Measurements from ENCODE around the gene HMCES. TPM values are rescaled to one million over a fixed set of nuclear protein-coding genes. Genes with fewer than 3 reads are reported as not detected.

The HMCES gene, protein sequence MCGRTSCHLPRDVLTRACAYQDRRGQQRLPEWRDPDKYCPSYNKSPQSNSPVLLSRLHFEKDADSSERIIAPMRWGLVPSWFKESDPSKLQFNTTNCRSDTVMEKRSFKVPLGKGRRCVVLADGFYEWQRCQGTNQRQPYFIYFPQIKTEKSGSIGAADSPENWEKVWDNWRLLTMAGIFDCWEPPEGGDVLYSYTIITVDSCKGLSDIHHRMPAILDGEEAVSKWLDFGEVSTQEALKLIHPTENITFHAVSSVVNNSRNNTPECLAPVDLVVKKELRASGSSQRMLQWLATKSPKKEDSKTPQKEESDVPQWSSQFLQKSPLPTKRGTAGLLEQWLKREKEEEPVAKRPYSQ
- 10 to 100 TPM; 66.6 to 84.3 TPM for total RNA-seq

DNA sequence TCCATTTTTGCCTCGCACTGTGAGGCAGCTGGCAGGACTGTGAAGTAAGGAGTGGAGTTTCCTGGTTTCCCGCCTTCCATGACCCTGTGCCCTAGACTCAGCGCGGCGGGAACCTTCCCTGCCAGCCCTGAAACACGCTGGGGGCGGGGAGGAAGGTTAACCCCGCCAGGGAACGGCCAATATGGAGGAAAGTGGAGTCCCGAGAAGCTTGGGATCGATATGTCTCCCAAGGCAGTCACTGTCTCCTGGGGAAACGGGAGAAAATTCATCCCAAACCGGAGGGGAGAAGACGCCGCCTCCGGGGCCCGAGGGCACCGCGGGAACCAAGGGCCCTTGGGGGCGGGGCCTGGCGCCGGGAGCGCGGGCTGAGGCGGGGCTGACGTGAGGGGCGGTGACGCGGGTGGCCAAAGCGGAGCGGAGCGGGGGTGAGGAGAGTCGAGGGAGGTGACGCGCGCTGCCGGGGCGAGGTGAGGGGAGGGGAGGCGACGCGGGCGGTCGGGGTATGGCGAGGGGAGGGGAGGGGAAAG is at the start of gene HMCES:
Gene HMCES (plus strand): TSS at position 432 of the 527 bp plus-strand sequence. CDS start 863 bp downstream, outside the sequence.
- Mint-ChIP-seq H3K27me3 (ENCODE audit: low read depth) (no peaks in the 10 kb centered on the region), H3K4me1 (ENCODE audit: low read depth) (peaks cover 67% of the 10 kb centered on the region), H3K27ac (peak within 1 kb of the TSS; percentile 95), H3K36me3 (ENCODE audit: insufficient read depth in 2 of 2) (peaks cover 18 to 23% of the 10 kb centered on the region in 2 donors), H3K9me3 (no peaks in the 10 kb centered on the region), H3K4me3 (peak within 1 kb of the TSS; percentile 91 to 93)
- ATAC-seq (replicated peaks in 1 of 2) (peak; percentile 92), DNase-seq (peak; percentile 96 to 98)

DNA sequence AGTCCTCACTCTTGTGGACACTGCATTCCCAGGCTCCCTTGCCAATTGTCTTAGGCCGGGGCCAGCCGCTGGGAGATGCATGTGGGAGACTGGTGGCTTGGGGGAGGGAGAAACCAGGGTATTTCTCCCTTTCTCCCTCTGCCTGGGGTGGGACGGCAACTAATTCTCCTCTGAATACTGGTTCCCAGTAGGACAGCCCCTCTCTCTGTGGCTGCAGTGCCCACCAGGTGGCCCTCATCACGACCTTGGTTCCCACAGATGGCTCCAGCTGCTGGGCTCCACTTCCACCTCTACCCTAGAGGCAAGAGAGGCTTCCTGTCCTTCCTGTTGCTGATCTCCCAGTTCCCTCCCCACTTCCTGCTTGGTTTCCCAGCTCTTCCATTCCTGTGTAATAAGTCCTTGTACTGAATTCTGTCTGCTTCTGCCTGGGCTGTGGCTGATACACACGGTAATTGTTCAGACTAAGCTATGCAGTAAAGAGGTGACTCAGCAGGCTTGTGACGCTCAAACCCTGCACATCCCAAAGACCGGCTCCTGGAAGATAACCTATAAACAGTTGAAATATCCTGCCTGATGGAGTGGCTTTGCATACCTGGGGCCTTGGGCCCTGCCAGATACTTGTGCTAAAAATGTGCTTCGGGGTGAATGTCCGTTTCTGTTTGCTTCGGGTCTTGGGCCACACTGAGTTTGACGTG is 49.6 kb upstream of the HMCES start:
- no peak for DNase-seq
- Mint-ChIP-seq H3K9me3 (no peaks in the 10 kb centered on the region), H3K4me3 (no peak overlapping the region), H3K27me3 (ENCODE audit: low read depth) (no peaks in the 10 kb centered on the region), H3K27ac (no peak overlapping the region), H3K4me1 (ENCODE audit: low read depth) (peaks cover 63% of the 10 kb centered on the region), H3K36me3 (ENCODE audit: insufficient read depth in 2 of 2) (no peaks in the 10 kb centered on the region)
- no peak for ATAC-seq (replicated peaks in 1 of 2)

DNA sequence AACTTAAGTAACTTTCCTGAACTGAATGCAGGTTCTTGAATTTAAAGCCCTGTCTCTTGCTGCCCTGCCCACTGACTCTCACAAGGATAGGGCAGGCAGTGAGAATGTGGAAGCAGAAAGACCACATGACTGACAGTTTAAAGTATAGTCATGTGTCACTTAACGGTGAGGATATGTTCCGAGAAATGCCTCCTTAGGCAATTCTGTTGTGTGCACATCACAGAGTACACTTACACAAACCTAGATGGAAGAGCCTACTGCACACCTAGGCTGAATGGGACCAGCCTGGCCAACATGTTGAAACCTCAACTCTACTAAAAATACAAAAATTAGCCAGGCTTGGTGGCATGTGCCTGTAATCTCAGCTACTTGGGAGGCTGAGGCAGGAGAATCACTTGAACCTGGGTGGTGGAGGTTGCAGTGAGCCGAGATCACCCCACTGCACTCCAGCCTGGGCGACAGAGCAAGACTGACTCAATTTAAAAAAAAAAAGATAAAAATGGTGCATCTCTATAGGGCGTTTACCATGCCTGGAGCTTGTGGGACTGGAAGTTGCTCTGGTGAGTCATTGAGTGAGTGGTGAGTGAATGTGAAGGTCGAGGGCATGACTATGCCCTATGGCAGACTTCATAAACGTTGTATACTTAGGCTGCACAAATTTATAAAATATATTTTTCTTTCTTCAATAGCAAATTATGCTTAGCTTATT is 48.2 kb upstream of the HMCES start:
- Mint-ChIP-seq H3K27me3 (ENCODE audit: low read depth) (no peaks in the 10 kb centered on the region), H3K27ac (peak overlapping the region; percentile 41), H3K4me1 (ENCODE audit: low read depth) (peaks cover 55% of the 10 kb centered on the region), H3K9me3 (no peaks in the 10 kb centered on the region), H3K36me3 (ENCODE audit: insufficient read depth in 2 of 2) (no peaks in the 10 kb centered on the region), H3K4me3 (peak overlapping the region; percentile 18 to 22)
- peak; percentile 56 to 74 for DNase-seq
- ATAC-seq (replicated peaks in 1 of 2), result peak; percentile 96

DNA sequence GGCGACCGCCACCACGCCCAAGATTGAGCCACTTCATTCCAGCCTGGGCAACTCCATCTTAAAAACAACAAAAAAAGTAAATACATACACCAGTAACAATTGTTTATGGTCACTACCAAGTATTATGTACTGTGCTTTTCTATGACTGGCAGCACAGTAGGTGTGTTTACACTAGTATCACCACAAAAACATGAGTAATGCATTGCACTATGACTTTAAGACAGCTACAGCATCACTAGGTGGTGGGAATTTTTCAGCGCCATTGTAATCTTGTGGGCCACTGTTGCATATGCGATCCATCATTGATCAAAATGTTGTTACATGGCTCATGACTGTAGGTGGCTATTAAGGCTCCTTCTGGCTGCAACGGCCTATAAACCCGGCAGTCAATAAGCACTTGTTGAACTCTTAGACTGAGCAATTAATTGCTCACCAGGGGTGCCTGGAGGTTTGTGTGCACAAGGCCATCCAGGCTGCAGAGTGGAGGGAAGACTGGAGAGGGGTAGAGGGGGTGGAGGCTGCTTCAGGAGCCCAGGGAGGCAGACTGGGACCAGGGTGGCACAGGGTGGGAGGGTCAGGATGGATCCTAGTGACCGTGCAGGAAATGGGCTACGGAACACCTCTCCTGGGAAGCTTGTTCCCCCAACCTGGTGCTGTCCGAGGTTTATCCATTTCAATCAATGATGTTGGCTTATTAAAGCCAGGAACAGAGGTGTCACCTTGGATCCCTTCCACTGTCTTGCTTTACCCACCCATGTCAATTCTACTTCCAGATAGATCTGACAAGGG is 47.1 kb upstream of the HMCES start:
- Mint-ChIP-seq H3K4me3 (peak overlapping the region; percentile 41 to 64), H3K36me3 (ENCODE audit: insufficient read depth in 2 of 2) (no peaks in the 10 kb centered on the region), H3K27ac (peak overlapping the region; percentile 90), H3K4me1 (ENCODE audit: low read depth) (peaks cover 51% of the 10 kb centered on the region), H3K9me3 (no peaks in the 10 kb centered on the region), H3K27me3 (ENCODE audit: low read depth) (no peaks in the 10 kb centered on the region)
- peak; percentile 26 to 31 for DNase-seq
- ATAC-seq (replicated peaks in 1 of 2), result peak; percentile 67

DNA sequence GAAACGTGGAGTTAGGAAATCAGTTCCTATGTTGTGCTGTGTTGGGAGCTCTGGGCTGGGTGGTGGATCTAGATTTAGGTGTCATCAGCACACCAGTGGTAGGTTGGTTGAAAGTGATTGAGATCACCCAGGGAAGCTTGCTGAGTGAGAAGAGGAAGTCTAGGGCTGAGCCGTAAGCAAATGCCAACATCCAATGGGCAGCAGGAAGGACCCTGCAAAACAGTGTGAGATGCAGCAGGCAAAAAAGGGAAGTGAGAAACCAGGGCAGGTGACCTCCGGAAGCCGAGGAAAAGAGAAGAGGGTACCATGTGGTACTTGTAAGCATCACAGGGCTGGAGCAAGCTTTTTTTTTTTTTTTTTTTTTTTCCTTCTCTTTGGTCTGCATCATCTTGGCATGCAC is 45.1 kb upstream of the HMCES start:
- Mint-ChIP-seq H3K36me3 (ENCODE audit: insufficient read depth in 2 of 2) (no peaks in the 10 kb centered on the region), H3K27ac (no peak overlapping the region), H3K4me3 (no peak overlapping the region), H3K9me3 (no peaks in the 10 kb centered on the region), H3K27me3 (ENCODE audit: low read depth) (no peaks in the 10 kb centered on the region), H3K4me1 (ENCODE audit: low read depth) (peaks cover 53% of the 10 kb centered on the region)
- ATAC-seq (replicated peaks in 1 of 2), result no peak
- DNase-seq, result no peak

DNA sequence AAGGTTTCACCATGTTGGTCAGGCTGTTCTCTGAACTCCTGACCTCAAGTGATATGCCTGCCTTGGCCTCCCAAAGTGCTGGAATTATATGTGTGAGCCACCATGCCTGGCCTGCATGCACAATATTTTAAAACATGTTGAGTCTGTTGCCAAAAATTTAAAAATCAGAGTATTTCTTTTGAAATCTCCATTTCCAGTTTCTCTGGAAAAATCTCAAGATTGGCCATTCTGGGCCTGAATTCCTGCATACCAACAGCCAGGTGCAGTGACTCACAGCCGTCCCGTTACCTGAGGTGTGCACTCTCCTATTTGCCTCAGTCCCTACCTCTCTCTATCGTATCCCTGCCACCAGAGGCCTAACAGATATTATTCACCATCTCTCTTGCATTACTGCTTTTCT is 44.2 kb upstream of the HMCES start:
- H3K9me3 Mint-ChIP-seq, result no peaks in the 10 kb centered on the region
- H3K27ac Mint-ChIP-seq, result no peak overlapping the region
- ATAC-seq (replicated peaks in 1 of 2) (no peak), DNase-seq (no peak)
- peaks cover 0 to 3% of the 10 kb centered on the region in 2 donors for H3K36me3 Mint-ChIP-seq (ENCODE audit: insufficient read depth in 2 of 2)
- H3K27me3 Mint-ChIP-seq (ENCODE audit: low read depth), result no peaks in the 10 kb centered on the region
- H3K4me3 Mint-ChIP-seq, result no peak overlapping the region
- peaks cover 56% of the 10 kb centered on the region for H3K4me1 Mint-ChIP-seq (ENCODE audit: low read depth)

DNA sequence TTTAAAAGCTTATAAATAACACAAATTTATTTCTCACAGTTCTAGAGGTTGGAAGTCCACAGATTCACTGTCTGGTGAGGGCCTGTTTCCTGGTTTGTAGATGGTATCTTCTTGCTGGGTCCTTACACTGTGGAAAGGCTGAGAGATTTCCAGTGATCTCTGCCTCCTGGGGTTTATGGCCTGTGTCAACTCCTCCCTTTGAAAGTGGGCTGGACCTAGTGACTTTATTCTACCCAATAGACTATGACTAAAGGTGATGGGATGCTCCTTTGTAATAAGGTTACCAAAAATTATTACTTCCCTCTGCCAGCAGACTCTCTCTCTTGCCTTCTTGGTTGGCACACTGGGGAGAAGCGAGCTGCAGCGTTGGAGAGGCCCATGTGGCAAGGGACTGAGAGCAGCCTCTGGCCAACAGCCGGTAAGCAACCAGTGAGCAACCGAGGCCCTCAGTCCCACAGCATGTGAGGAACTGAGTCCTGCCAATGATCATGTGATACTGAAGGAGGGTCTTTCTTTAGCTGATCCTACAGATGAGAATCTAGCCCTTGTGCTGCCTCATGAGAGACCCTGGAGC is 43.2 kb upstream of the HMCES start:
- H3K27me3 Mint-ChIP-seq (ENCODE audit: low read depth), result no peaks in the 10 kb centered on the region
- peaks cover 54% of the 10 kb centered on the region for H3K4me1 Mint-ChIP-seq (ENCODE audit: low read depth)
- H3K27ac Mint-ChIP-seq, result no peak overlapping the region
- no peaks in the 10 kb centered on the region for H3K9me3 Mint-ChIP-seq
- no peak for ATAC-seq (replicated peaks in 1 of 2)
- H3K36me3 Mint-ChIP-seq (ENCODE audit: insufficient read depth in 2 of 2), result peaks cover 0 to 3% of the 10 kb centered on the region in 2 donors
- no peak overlapping the region for H3K4me3 Mint-ChIP-seq
- DNase-seq, result no peak

DNA sequence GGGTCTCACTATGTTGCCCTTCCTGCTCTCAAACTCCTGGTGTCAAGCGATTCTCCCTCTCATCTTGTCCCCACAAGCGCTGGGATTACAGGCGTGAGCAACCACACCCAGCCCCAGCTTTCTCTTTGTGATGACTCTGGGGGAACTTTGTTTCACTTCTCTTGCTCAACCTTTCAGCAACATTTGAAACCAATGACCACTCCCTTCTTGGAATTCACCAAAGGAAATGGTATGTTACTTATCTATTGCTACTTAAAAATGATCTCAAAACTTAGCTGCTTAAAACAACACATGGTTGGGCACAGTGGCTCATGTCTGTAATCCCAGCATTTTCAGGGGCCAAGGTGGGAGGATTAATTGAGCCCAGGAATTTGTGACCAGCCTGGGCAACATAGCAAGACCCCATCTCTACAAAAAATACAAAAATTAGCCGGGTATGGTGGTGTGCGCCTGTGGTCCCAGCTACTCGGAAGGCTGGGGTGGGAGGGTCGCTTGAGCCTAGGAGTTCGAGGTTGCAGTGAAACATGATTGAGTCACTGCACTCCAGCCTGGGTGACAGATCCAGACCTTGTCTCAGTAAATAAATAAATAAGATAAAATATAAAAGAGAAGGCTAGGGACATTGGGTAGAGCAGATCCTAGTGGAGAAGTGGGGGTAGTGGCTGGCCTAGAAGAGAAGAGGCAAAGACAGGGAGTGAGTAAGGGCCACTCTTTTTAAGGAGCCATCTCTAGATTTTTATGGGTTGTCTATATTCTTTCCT is 39.5 kb upstream of the HMCES start:
- peaks cover 29% of the 10 kb centered on the region for H3K4me1 Mint-ChIP-seq (ENCODE audit: low read depth)
- no peaks in the 10 kb centered on the region for H3K27me3 Mint-ChIP-seq (ENCODE audit: low read depth)
- H3K36me3 Mint-ChIP-seq (ENCODE audit: insufficient read depth in 2 of 2), result peaks cover 0 to 3% of the 10 kb centered on the region in 2 donors
- ATAC-seq (replicated peaks in 1 of 2), result peak; percentile 85 to 91
- peaks cover 0 to 1% of the 10 kb centered on the region in 2 donors for H3K9me3 Mint-ChIP-seq
- DNase-seq, result peak; percentile 53 to 56
- H3K27ac Mint-ChIP-seq, result peak overlapping the region; percentile 79
- H3K4me3 Mint-ChIP-seq, result peak overlapping the region; percentile 68 to 69

DNA sequence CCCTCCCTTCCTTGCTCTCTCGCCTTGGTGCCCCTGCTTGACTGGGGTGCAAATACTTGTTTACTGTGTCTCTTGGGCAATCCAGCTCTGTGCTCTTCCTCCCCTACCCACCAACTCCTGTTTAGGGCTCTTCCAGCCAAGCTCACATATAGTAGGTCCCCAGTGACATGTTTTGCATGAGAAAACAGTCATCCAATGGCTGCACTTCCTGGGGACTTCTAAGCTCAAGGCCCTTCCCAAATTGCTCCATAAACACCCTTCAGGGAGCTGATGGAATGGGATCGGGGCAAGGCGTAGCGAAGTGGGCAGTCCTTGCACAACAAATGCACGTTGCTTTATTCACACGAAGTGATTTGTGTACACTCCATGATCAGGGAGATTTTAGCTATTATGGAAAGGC is 38.7 kb upstream of the HMCES start:
- Mint-ChIP-seq H3K9me3 (peaks cover 0 to 1% of the 10 kb centered on the region in 2 donors), H3K27me3 (ENCODE audit: low read depth) (no peaks in the 10 kb centered on the region), H3K36me3 (ENCODE audit: insufficient read depth in 2 of 2) (peaks cover 0 to 3% of the 10 kb centered on the region in 2 donors), H3K4me1 (ENCODE audit: low read depth) (peaks cover 29% of the 10 kb centered on the region), H3K4me3 (peak overlapping the region; percentile 9 to 47), H3K27ac (no peak overlapping the region)
- no peak for DNase-seq
- no peak for ATAC-seq (replicated peaks in 1 of 2)

DNA sequence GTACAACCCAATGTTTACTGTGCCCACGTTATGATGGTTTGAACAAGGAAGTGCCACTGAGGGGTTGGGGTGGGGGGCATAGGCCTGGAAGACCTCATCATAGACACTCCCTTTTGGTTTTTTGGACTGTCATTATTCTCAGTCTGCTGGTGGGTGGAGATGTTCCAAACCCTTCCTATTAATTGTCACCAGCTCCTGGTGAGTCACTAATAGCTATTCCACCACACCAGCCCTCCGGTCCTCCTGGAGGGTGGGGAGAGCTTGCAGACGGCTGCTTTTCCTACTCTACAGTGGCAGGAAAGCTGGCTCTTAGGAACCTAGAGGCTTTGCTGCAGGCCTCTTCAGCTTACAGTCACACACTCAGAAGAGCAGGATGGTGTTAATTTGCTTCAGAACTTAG is 38.2 kb upstream of the HMCES start:
- Mint-ChIP-seq H3K27ac (no peak overlapping the region), H3K27me3 (ENCODE audit: low read depth) (no peaks in the 10 kb centered on the region), H3K4me3 (no peak overlapping the region), H3K4me1 (ENCODE audit: low read depth) (peaks cover 33% of the 10 kb centered on the region), H3K36me3 (ENCODE audit: insufficient read depth in 2 of 2) (peaks cover 0 to 3% of the 10 kb centered on the region in 2 donors), H3K9me3 (peaks cover 0 to 1% of the 10 kb centered on the region in 2 donors)
- no peak for DNase-seq
- ATAC-seq (replicated peaks in 1 of 2), result no peak

DNA sequence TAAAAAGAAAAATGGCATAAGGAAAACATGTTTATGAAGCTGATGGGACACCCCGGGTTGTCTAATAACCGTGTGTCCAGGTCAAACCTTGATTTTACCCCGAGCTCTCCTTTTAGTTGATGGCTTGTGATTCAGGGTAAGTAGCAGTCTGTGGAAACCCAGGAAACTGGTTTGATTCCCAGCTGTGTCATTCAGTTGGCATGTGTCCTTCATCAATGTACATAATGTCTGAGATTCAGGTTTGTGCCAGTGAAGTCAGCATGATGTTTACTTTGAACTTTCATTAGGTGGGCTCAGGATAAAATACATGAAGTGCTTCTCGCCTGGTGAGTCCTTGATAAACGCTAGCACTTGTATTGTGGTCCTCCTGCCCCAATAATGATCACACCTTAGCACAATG is 33.5 kb upstream of the HMCES start:
- Mint-ChIP-seq H3K36me3 (ENCODE audit: insufficient read depth in 2 of 2) (peaks cover 2% of the 10 kb centered on the region in 2 donors), H3K4me1 (ENCODE audit: low read depth) (peaks cover 33% of the 10 kb centered on the region), H3K27ac (no peak overlapping the region), H3K27me3 (ENCODE audit: low read depth) (no peaks in the 10 kb centered on the region), H3K4me3 (no peak overlapping the region), H3K9me3 (peaks cover 0 to 1% of the 10 kb centered on the region in 2 donors)
- no peak for ATAC-seq (replicated peaks in 1 of 2)
- no peak for DNase-seq
